Stimulated activated effector memory CD8-positive, alpha-beta T cell treated with anti-CD3 and anti-CD28 coated beads, Interleukin-12 subunit alpha, Interleukin-12 subunit beta, amount 100 ng/mL, for 72 hours (primary cell): ENCODE results near the gene PLBD1.

ENCODE experiments used
- ATAC-seq: fragments of 150-1000 bp; cut with Tn5 transposase; 2 replicates; pipeline ENCODE4 v1.10.0; 2021
- DNase-seq, 2 donors: peaks; one replicate each; pipeline ENCODE4 v3.0.0; 2021 to 2022; ENCODE audit warnings: low spot score in 2 of 2
- H3K27ac Mint-ChIP-seq: one replicate; pipeline ENCODE4 v1.8.0; 2022; ENCODE audit warnings: mild to moderate bottlenecking, mixed read lengths
- H3K36me3 Mint-ChIP-seq: one replicate; pipeline ENCODE4 v1.8.0; 2022; ENCODE audit warnings: mild to moderate bottlenecking, mixed read lengths
- H3K4me1 Mint-ChIP-seq: one replicate; pipeline ENCODE4 v1.8.0; 2022; ENCODE audit warnings: mixed read lengths
- H3K4me3 Mint-ChIP-seq: one replicate; pipeline ENCODE4 v1.8.0; 2022; ENCODE audit warnings: mild to moderate bottlenecking, mixed read lengths
- H3K9me3 Mint-ChIP-seq: one replicate; pipeline ENCODE4 v1.8.0; 2022; ENCODE audit warnings: mixed read lengths

The PLBD1 gene

GRCh38 chr12:14577344-14577743 is 9.7 kb upstream of the PLBD1 start:
- DNase-seq = no peak
- Mint-ChIP-seq H3K27ac (no peak overlapping the region), H3K36me3 (no peaks in the 10 kb centered on the region)

GRCh38 chr12:14576896-14577295 is 9.2 kb upstream of the PLBD1 start:
- H3K4me3 Mint-ChIP-seq = no peak overlapping the region
- no peak overlapping the region for H3K27ac Mint-ChIP-seq
- H3K4me1 Mint-ChIP-seq = peaks cover 23% of the 10 kb centered on the region
- no peaks in the 10 kb centered on the region for H3K9me3 Mint-ChIP-seq
- no peak for ATAC-seq
- DNase-seq = no peak
- no peaks in the 10 kb centered on the region for H3K36me3 Mint-ChIP-seq

More at GRCh38 chr12:14577344-14577743, 9.7 kb upstream of the PLBD1 start:
- H3K9me3 Mint-ChIP-seq = no peaks in the 10 kb centered on the region
- ATAC-seq = peak; percentile 78
- no peak overlapping the region for H3K4me3 Mint-ChIP-seq
- H3K4me1 Mint-ChIP-seq = peaks cover 23% of the 10 kb centered on the region

DNA sequence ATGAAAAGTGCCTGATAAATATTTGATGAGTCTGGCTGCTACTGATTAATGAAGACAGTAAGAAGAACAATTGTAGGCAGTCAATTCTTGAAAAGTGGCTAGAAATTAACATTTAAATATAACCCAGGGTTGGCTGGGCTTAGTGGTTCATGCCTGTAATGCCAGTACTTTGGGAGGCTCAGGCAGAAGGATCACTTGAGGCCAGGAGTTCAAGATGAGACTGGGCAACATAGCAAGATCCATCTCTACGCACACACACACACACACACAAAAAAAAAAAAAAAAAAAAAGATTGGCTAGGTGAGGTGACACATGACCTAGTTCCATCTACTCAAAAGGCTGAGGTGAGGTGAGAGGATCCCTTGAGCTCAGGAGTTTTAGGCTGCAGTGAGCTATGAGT is 7.9 kb upstream of the PLBD1 start:
- ATAC-seq = no peak
- Mint-ChIP-seq H3K4me1 (peaks cover 23% of the 10 kb centered on the region), H3K36me3 (no peaks in the 10 kb centered on the region), H3K27ac (no peak overlapping the region), H3K4me3 (no peak overlapping the region), H3K9me3 (no peaks in the 10 kb centered on the region)
- DNase-seq = no peak

DNA sequence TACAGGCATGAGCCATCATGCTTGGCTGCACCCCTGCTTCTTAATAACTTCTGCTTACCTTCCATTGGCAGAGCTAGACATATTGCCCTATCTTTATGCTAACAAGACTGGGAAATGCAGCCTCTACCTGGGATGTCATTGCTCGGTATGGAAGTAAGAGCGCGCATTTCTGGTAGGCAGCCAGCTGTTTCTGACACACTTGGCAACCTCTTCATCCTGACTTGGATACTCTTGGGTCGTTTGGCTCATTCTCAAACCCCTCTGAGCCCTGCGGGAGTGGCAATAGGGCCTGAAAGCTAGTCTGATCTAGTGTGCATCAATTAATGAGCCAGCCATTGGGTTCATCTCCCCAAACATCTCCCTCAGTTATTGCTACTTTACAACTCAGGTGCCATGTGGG is 5.4 kb upstream of the PLBD1 start:
- H3K9me3 Mint-ChIP-seq = no peaks in the 10 kb centered on the region
- DNase-seq = no peak
- H3K4me1 Mint-ChIP-seq = peaks cover 21% of the 10 kb centered on the region
- no peaks in the 10 kb centered on the region for H3K36me3 Mint-ChIP-seq
- no peak for ATAC-seq
- H3K4me3 Mint-ChIP-seq = no peak overlapping the region
- H3K27ac Mint-ChIP-seq = no peak overlapping the region

GRCh38 chr12:14572401-14572800 is 4.7 kb upstream of the PLBD1 start:
- Mint-ChIP-seq H3K9me3 (no peaks in the 10 kb centered on the region), H3K36me3 (no peaks in the 10 kb centered on the region)

DNA sequence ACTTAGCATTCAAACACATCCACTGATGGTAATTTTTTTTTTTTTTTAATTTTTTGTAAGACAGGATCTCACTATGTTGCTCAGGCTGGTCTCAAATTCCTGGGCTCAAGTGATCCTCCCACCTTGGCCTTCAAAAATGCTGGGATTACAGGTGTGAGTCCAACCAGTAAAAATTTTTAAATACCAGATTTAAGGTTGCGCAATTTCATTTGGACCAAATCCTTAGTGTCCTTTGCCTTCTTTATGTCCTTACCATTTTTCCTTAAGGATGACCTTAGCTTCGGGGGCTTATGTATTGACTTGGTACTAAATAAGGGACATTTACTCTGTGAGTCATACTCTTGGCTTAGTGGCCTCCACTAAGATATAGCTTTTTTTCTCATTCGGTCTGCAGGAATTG is 4.1 kb upstream of the PLBD1 start:
- no peak overlapping the region for H3K27ac Mint-ChIP-seq
- no peaks in the 10 kb centered on the region for H3K9me3 Mint-ChIP-seq
- no peak overlapping the region for H3K4me3 Mint-ChIP-seq
- no peak for DNase-seq
- H3K36me3 Mint-ChIP-seq = no peaks in the 10 kb centered on the region
- peaks cover 8% of the 10 kb centered on the region for H3K4me1 Mint-ChIP-seq
- no peak for ATAC-seq

More at GRCh38 chr12:14572401-14572800, 4.7 kb upstream of the PLBD1 start:
- no peak for ATAC-seq
- no peak for DNase-seq
- Mint-ChIP-seq H3K4me1 (peaks cover 15% of the 10 kb centered on the region), H3K4me3 (no peak overlapping the region), H3K27ac (no peak overlapping the region)

- H3K4me3 Mint-ChIP-seq = no peak overlapping the region
- DNase-seq (no peak), ATAC-seq (no peak)
- H3K36me3 Mint-ChIP-seq = no peaks in the 10 kb centered on the region
- no peaks in the 10 kb centered on the region for H3K4me1 Mint-ChIP-seq
- no peak overlapping the region for H3K27ac Mint-ChIP-seq
- no peaks in the 10 kb centered on the region for H3K9me3 Mint-ChIP-seq
Measured at GRCh38 chr12:14570231-14570630, 2.5 kb upstream of the PLBD1 start.

DNA sequence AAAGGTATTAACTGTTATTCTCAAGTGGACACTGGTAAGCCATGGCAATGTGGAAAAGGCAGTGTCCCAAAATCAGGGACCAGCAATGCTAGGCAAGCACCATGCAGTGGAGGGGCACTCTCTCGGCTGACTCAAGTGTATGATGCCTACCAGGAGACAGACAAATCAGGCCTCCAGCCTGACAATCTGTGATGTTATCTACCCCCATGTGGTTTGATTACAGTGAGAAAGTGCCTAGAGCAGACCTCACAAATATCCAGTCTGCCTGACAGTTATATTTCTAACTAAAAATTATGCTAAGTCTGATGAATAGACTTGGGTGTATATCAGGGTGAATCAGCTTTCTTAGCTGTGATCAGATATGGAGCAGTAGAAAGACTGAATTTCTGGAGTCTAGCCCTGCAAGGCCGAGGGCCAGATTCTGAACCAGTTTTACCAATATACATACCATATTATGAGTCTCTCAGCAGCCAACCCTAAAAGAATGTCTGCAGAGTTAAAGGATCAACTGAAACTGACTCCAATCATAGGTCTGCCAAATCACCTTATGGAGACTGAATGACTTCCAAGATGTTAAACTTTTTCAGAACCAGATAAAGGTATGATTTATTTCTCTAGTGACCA is 3.2 kb downstream of the PLBD1 start:
- Mint-ChIP-seq H3K9me3 (no peaks in the 10 kb centered on the region), H3K4me1 (no peaks in the 10 kb centered on the region), H3K4me3 (no peak overlapping the region), H3K36me3 (no peaks in the 10 kb centered on the region), H3K27ac (no peak overlapping the region)
- no peak for ATAC-seq
- DNase-seq = no peak

- peaks cover 6% of the 10 kb centered on the region for H3K4me1 Mint-ChIP-seq
- H3K9me3 Mint-ChIP-seq = no peaks in the 10 kb centered on the region
- DNase-seq = no peak
- no peak for ATAC-seq
- no peak overlapping the region for H3K27ac Mint-ChIP-seq
- no peak overlapping the region for H3K4me3 Mint-ChIP-seq
- no peaks in the 10 kb centered on the region for H3K36me3 Mint-ChIP-seq
Measured at GRCh38 chr12:14563046-14563445, 4.6 kb downstream of the PLBD1 start.

DNA sequence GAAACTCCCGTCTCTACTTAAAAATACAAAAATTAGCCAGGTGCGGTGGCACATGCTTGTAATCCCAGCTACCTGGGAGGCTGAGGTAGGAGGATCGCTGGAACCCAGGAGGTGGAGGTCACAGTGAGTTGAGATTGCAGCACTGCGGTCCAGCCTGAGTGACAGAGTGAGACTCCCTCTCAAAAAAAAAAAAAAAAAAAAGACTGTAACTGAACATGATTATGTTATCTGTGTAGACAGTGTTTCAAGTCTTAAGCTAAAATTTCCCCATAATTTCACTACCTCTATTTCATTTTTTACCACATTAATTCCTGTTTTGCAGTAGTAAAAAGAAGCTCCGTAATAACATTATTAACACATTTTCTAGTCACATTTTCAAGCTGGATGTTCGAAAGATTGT is 5.4 kb downstream of the PLBD1 start:
- Mint-ChIP-seq H3K4me3 (no peak overlapping the region), H3K36me3 (no peaks in the 10 kb centered on the region)
- ATAC-seq = no peak

GRCh38 chr12:14561677-14562238 is 5.9 kb downstream of the PLBD1 start:
- Mint-ChIP-seq H3K9me3 (no peaks in the 10 kb centered on the region), H3K27ac (no peak overlapping the region), H3K4me1 (peaks cover 6% of the 10 kb centered on the region), H3K4me3 (no peak overlapping the region), H3K36me3 (no peaks in the 10 kb centered on the region)
- ATAC-seq (no peak), DNase-seq (no peak)

More for the DNA sequence above, 5.4 kb downstream of the PLBD1 start:
- Mint-ChIP-seq H3K27ac (no peak overlapping the region), H3K9me3 (no peaks in the 10 kb centered on the region), H3K4me1 (peaks cover 6% of the 10 kb centered on the region)
- no peak for DNase-seq

- peaks cover 6% of the 10 kb centered on the region for H3K4me1 Mint-ChIP-seq
- ATAC-seq (no peak), DNase-seq (no peak)
- no peak overlapping the region for H3K27ac Mint-ChIP-seq
- no peaks in the 10 kb centered on the region for H3K9me3 Mint-ChIP-seq
- no peak overlapping the region for H3K4me3 Mint-ChIP-seq
- no peaks in the 10 kb centered on the region for H3K36me3 Mint-ChIP-seq
Measured at GRCh38 chr12:14560904-14561574, 6.6 kb downstream of the PLBD1 start.

- no peak overlapping the region for H3K27ac Mint-ChIP-seq
- H3K4me3 Mint-ChIP-seq = no peak overlapping the region
- H3K36me3 Mint-ChIP-seq = no peaks in the 10 kb centered on the region
- H3K9me3 Mint-ChIP-seq = no peaks in the 10 kb centered on the region
- ATAC-seq = no peak
- peaks cover 6% of the 10 kb centered on the region for H3K4me1 Mint-ChIP-seq
- no peak for DNase-seq
Measured at GRCh38 chr12:14558473-14558959, 9.2 kb downstream of the PLBD1 start.

GRCh38 chr12:14557966-14558365 is 9.7 kb downstream of the PLBD1 start:
- H3K36me3 Mint-ChIP-seq = no peaks in the 10 kb centered on the region
- H3K4me3 Mint-ChIP-seq = no peak overlapping the region
- DNase-seq = no peak
- ATAC-seq = no peak
- H3K4me1 Mint-ChIP-seq = peaks cover 6% of the 10 kb centered on the region
- no peak overlapping the region for H3K27ac Mint-ChIP-seq
- no peaks in the 10 kb centered on the region for H3K9me3 Mint-ChIP-seq

DNA sequence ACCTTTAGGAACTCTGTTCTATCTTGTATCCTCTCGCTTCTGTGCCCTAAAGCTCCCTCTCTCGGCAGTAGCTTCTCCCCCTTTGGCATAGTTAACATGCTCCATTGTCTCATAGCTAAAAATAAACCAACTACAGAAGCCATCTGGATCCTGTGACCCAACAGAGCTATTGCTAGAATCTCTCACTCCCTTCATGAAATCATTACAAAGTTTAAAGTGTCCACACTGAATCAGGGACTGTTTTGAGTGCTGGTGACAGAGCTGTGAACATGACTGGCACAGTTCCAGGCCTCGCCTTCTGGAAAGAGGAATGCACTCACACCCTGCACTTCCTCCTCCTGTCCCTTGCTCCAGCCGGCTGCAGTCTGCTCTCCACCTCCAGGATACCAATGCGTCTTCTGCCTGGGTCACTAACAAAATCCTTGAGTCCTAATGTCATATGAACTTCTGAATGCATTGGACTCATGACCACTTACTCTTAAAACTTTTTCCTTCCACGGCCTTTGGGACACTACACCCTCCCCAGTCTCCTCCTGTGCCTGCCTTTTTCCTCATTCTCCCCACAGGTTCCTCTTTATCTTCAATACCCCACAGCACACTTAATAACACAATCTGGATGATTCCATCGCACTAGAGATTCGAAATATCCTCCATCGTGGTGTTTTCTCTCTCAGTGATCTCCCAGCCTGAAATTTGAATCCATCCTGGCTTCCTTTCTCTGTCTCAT is 13.2 kb downstream of the PLBD1 start:
- ATAC-seq = no peak
- no peak for DNase-seq
- peaks cover 6% of the 10 kb centered on the region for H3K4me1 Mint-ChIP-seq

More for the DNA sequence above, 13.2 kb downstream of the PLBD1 start:
- no peaks in the 10 kb centered on the region for H3K9me3 Mint-ChIP-seq
- H3K36me3 Mint-ChIP-seq = no peaks in the 10 kb centered on the region
- H3K27ac Mint-ChIP-seq = no peak overlapping the region
- H3K4me3 Mint-ChIP-seq = no peak overlapping the region
